ENCODE data around the gene MRPS11. TPM values are rescaled to one million over a fixed set of nuclear protein-coding genes. Genes with fewer than 3 reads are reported as not detected.

The MRPS11 gene
- total and polyA plus RNA-seq, 2 of the 4 experiments (the other 2 are of a cell fraction), result 66.1 to 87.8 TPM

GRCh38 chr15:88476635-88477060 lies 9.1 kb downstream of the MRPS11 start:
- no peak for TF ChIP-seq RFX5 (IDR thresholded peaks at IDR 0.05; ENCODE audit: low read depth, low read length)
- peak; percentile 65 for TF ChIP-seq CTCF (conservative IDR thresholded peaks at IDR 0.05; ENCODE audit: low read depth, low read length)
- peak; percentile 97 for TF ChIP-seq BHLHE40 (IDR thresholded peaks at IDR 0.05; ENCODE audit: low read depth, low read length)
- TF ChIP-seq SMC3 (IDR thresholded peaks at IDR 0.05; ENCODE audit: low read depth, low read length), result peak; percentile 66
- peak; percentile 80 for TF ChIP-seq RAD21 (IDR thresholded peaks at IDR 0.05; ENCODE audit: low read length)
- TF ChIP-seq, protein P1, sequence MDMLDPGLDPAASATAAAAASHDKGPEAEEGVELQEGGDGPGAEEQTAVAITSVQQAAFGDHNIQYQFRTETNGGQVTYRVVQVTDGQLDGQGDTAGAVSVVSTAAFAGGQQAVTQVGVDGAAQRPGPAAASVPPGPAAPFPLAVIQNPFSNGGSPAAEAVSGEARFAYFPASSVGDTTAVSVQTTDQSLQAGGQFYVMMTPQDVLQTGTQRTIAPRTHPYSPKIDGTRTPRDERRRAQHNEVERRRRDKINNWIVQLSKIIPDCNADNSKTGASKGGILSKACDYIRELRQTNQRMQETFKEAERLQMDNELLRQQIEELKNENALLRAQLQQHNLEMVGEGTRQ (IDR thresholded peaks at IDR 0.05; ENCODE audit: low read depth, low read length), result peak; percentile 73
- no peak for TF ChIP-seq NFE2L2 (IDR thresholded peaks at IDR 0.05; ENCODE audit: low read depth, low read length)
- TF ChIP-seq RCOR1 (IDR thresholded peaks at IDR 0.05; ENCODE audit: insufficient replicate concordance, low read length), result no peak
- 0 out of 2 replicates have a peak, but pooled peaks have one; percentile 34 for TF ChIP-seq POLR2A (IDR thresholded peaks at IDR 0.05; ENCODE audit: low read depth, low read length)
- Histone ChIP-seq H2BK5ac (ENCODE audit: low read depth, low read length, poor library complexity, severe bottlenecking) (no peak overlapping the region), H3K27me3 (ENCODE audit: control insufficient read depth, insufficient read depth, low read length) (no peaks in the 10 kb centered on the region), H2BK120ac (ENCODE audit: low read depth, low read length) (no peak overlapping the region), H3K9me3 (ENCODE audit: control insufficient read depth, insufficient read depth, low read length) (no peaks in the 10 kb centered on the region), H4K91ac (ENCODE audit: insufficient read depth, low read depth, low read length) (no peak overlapping the region), H4K20me1 (ENCODE audit: insufficient read depth, low read length) (no peaks in the 10 kb centered on the region), H3K27ac (ENCODE audit: insufficient read depth, low read length) (no peak overlapping the region), H3K14ac (replicated peaks; ENCODE audit: low read depth, low read length) (no peak overlapping the region), H3K79me1 (ENCODE audit: low read depth in 1 of 2, low read length in 2 of 2) (0 out of 4 replicates have a peak, but pooled peaks cover 2 to 5% of the 10 kb centered on the region in 2 experiments), H2BK15ac (ENCODE audit: low read depth, low read length) (no peak overlapping the region), H3K4ac (ENCODE audit: low read depth, low read length) (no peak overlapping the region), H2BK20ac (ENCODE audit: low read depth, low read length) (no peak overlapping the region), H3K36me3 (ENCODE audit: control insufficient read depth, insufficient read depth, low read length) (peaks cover 27% of the 10 kb centered on the region), H3K4me3 (ENCODE audit: insufficient read depth, low read depth, low read length) (no peak overlapping the region), H2AK9ac (replicated peaks; ENCODE audit: low read depth, low read length, poor library complexity) (no peak overlapping the region), H4K5ac (ENCODE audit: low read depth, low read length) (no peak overlapping the region), H3K23ac (ENCODE audit: low read depth, low read length) (no peak overlapping the region), H3K4me2 (ENCODE audit: low read depth, low read length) (no peak overlapping the region; the same call in 1 of the 2 replicates), H2AK5ac (ENCODE audit: low read depth, low read length) (no peak overlapping the region), H2AFZ (replicated peaks; ENCODE audit: low read length, poor library complexity) (peak overlapping the region; percentile 39), H3K56ac (ENCODE audit: extremely low read depth, insufficient read depth, low read length) (no peak overlapping the region), H3K9me1 (ENCODE audit: insufficient read depth, low read length) (no peaks in the 10 kb centered on the region; the same call in 1 of the 2 replicates), H4K8ac (ENCODE audit: low read depth in 2 of 2, low read length in 2 of 2) (no peak overlapping the region), H3K18ac (ENCODE audit: low read depth, low read length) (no peak overlapping the region), H3K9ac (ENCODE audit: low read depth, low read length) (no peak overlapping the region), H3K4me1 (ENCODE audit: control insufficient read depth, insufficient read depth, low read length) (peaks cover 2% of the 10 kb centered on the region; the same call in 1 of the 2 replicates)
- ATAC-seq (ENCODE audit: low read depth) (peak; percentile 88), DNase-seq (peak; percentile 55)
- intact Hi-C loops (cut with micrococcal nuclease), result loop anchor here (1.0 to 2.0 kb wide), 3 partner anchors 70 to 358 kb away; partner anchors contain the start of gene DET1
- dilution Hi-C loops (cut with HindIII; ENCODE audit: low sequenced_read_pairs, unreplicated experiment), result no loop called here
- no CpG with 5 or more reads among the region's 8 CpGs for WGBS, 2 experiments (ENCODE audit: extremely low coverage in 2 of 2, insufficient read length in 1 of 2)
- POLR2A ChIA-PET (ENCODE audit: unreplicated experiment), result no interaction called here
- CTCF ChIA-PET, result interaction anchor here (0.8 to 1.2 kb wide), 2 partner anchors 9 to 142 kb away, joined by 3 read pairs; partner anchors contain the start of genes MRPL46 and MRPS11
- in situ Hi-C loops (cut with MboI; ENCODE audit: low sequenced_read_pairs), result loop anchor here (25.0 kb wide), 2 partner anchors 361 to 536 kb away; no protein-coding TSS in a partner anchor
- no TSS peak for BruUV-seq (replicated peaks)

All from IMR-90 (cell line).